ENCODE measurements around the gene TMEM164.

TMEM164 gene

DNA sequence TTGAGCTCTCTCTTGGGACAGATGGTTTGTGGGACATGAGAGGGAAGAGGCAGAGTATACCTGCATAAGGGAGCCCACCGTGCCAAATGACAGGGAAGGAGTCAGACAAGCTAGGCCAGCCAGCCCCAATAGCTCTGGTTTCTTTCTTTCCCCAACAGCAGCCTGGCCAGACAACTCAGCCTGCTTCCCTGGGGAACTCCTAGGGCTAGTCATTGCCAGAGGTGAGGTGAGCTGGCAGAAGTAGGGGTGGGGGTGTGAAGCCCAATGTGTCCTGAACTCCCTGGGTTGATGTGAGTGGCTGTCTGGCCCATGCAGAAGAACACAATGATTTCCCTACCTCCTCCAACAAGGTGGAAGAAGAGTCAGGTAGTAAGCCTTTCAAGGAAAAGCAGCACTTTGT lies 179.4 kb downstream of the TMEM164 start:
- TF ChIP-seq TAF1 (IDR thresholded peaks at IDR 0.05; ENCODE audit: borderline replicate concordance, insufficient read depth, low read length) = no peak
- TF ChIP-seq POLR2AphosphoS5 (IDR thresholded peaks at IDR 0.05; ENCODE audit: low read depth, low read length) = no peak
- no peak for TF ChIP-seq FOXP2 (optimal IDR thresholded peaks at IDR 0.05; ENCODE audit: borderline replicate concordance, extremely low read depth, extremely low read length, insufficient read depth)
- no peak for TF ChIP-seq SIN3A (IDR thresholded peaks at IDR 0.05; ENCODE audit: borderline replicate concordance, insufficient read depth, low read length)
- TF ChIP-seq, protein P1, sequence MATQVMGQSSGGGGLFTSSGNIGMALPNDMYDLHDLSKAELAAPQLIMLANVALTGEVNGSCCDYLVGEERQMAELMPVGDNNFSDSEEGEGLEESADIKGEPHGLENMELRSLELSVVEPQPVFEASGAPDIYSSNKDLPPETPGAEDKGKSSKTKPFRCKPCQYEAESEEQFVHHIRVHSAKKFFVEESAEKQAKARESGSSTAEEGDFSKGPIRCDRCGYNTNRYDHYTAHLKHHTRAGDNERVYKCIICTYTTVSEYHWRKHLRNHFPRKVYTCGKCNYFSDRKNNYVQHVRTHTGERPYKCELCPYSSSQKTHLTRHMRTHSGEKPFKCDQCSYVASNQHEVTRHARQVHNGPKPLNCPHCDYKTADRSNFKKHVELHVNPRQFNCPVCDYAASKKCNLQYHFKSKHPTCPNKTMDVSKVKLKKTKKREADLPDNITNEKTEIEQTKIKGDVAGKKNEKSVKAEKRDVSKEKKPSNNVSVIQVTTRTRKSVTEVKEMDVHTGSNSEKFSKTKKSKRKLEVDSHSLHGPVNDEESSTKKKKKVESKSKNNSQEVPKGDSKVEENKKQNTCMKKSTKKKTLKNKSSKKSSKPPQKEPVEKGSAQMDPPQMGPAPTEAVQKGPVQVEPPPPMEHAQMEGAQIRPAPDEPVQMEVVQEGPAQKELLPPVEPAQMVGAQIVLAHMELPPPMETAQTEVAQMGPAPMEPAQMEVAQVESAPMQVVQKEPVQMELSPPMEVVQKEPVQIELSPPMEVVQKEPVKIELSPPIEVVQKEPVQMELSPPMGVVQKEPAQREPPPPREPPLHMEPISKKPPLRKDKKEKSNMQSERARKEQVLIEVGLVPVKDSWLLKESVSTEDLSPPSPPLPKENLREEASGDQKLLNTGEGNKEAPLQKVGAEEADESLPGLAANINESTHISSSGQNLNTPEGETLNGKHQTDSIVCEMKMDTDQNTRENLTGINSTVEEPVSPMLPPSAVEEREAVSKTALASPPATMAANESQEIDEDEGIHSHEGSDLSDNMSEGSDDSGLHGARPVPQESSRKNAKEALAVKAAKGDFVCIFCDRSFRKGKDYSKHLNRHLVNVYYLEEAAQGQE (IDR thresholded peaks at IDR 0.05; ENCODE audit: insufficient read depth in 1 of 2, low read depth in 2 of 2, low read length in 2 of 2) = no peak

DNA sequence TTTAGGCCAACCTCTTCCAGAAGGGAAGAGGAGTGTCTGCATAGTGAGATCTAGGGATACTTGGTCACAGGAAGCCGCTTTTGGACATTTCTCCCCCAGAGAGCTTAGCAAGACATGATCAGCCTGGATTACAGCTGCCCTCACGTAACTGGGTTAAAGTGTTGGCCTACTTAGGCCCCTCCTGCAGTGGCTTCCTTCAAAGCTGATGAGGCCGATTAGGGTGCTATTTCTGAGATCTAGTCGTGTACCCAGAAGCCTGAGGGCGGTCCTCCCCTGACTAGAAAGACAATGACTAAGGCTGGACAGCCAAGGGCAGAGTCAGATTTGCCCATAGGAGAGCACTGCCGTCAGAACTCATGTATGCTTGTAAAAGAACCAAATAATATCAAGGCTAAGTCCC lies 180.0 kb downstream of the TMEM164 start:
- TF ChIP-seq SIN3A (IDR thresholded peaks at IDR 0.05; ENCODE audit: borderline replicate concordance, insufficient read depth, low read length) = no peak

DNA sequence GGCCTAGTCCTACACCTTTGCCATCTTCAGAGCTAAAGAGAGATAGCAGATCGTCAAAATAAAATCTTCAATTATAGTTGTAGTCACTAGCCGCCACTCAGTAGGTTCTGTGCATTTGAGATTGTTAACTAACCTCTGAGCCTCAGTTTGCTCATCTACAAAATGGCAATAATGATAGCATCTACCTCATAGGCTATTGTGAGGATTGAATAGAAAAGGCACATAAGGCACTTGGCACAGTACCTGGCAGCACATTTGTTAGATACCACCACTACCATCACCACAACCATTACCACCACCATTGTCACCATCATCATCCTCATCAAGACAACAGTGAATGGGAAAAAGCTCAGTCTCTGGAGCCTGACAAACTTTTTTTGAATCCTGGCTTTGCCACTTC lies 180.4 kb downstream of the TMEM164 start:
- TF ChIP-seq FOXP2 (optimal IDR thresholded peaks at IDR 0.05; ENCODE audit: borderline replicate concordance, extremely low read depth, extremely low read length, insufficient read depth) (no peak), TAF1 (IDR thresholded peaks at IDR 0.05; ENCODE audit: borderline replicate concordance, insufficient read depth, low read length) (no peak), SIN3A (IDR thresholded peaks at IDR 0.05; ENCODE audit: borderline replicate concordance, insufficient read depth, low read length) (no peak), POLR2AphosphoS5 (IDR thresholded peaks at IDR 0.05; ENCODE audit: low read depth, low read length) (no peak)
- TF ChIP-seq, protein P1 (IDR thresholded peaks at IDR 0.05; ENCODE audit: insufficient read depth in 1 of 2, low read depth in 2 of 2, low read length in 2 of 2) = no peak

DNA sequence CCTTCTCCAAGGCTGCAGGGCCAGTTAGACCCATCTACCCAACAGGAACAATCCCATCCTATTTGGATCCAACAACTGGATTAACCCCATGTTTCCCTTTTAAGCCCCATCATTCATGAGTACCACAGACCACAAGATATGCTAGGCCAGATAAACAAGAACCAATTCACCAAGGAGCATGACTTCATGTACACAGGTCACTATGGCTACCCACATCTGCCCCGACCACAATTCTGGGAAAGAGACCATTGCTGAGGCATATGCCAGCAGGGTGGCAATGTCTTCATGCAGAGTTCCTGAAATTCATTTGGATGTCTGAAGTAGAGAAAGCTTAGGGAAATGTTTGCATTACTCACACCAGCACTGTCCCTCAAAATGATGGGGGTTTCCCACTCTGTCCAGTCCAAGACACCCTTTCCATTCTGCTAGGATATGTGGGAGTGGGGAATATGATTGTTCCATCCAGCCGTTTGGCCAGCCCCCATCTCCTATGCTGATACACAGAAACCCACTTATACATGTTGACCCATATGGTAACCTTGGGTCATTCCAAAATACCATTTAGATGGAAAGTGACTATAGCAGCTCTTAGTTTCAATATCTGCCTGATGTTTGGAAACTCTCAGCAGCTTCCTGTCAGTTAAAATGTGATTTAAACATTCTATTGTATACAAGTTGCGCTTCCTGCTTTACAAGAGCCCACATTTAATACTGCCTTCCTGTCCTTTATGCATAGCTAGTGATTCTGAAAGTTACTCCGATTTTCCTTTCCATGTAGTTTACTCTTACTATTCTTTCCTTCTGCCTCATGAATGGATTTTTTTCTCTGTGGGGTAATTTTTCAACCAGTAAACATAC lies 186.0 kb downstream of the TMEM164 start:
- TF ChIP-seq FOXP2 (optimal IDR thresholded peaks at IDR 0.05; ENCODE audit: borderline replicate concordance, extremely low read depth, extremely low read length, insufficient read depth) = no peak
- TF ChIP-seq, protein P1 (IDR thresholded peaks at IDR 0.05; ENCODE audit: insufficient read depth in 1 of 2, low read depth in 2 of 2, low read length in 2 of 2) = no peak
- no peak for TF ChIP-seq TAF1 (IDR thresholded peaks at IDR 0.05; ENCODE audit: borderline replicate concordance, insufficient read depth, low read length)
- no peak for TF ChIP-seq SIN3A (IDR thresholded peaks at IDR 0.05; ENCODE audit: borderline replicate concordance, insufficient read depth, low read length)
- TF ChIP-seq POLR2AphosphoS5 (IDR thresholded peaks at IDR 0.05; ENCODE audit: low read depth, low read length) = no peak

DNA sequence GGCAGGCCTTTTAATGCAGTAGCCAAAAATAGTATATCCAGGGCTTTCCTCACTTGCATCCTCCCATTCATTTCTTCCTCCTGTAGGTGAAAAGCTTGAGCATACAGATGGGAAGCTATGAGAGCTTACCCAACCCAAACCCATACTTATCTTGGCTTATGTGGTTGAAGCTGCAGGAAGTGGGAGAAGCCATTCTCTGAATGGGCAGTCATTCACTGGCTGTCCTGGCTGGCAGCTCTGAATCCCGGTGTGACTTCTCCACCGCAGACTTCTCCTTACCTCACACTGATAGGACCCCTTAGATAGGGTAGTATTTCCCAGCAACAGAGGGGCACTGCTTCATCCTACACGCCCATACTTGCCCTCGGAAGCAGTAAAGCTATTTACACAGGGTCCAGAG lies 189.6 kb downstream of the TMEM164 start:
- TF ChIP-seq, protein P1 (IDR thresholded peaks at IDR 0.05; ENCODE audit: insufficient read depth in 1 of 2, low read depth in 2 of 2, low read length in 2 of 2) = no peak
- TF ChIP-seq TAF1 (IDR thresholded peaks at IDR 0.05; ENCODE audit: borderline replicate concordance, insufficient read depth, low read length) (no peak), POLR2AphosphoS5 (IDR thresholded peaks at IDR 0.05; ENCODE audit: low read depth, low read length) (no peak), FOXP2 (optimal IDR thresholded peaks at IDR 0.05; ENCODE audit: borderline replicate concordance, extremely low read depth, extremely low read length, insufficient read depth) (no peak), SIN3A (IDR thresholded peaks at IDR 0.05; ENCODE audit: borderline replicate concordance, insufficient read depth, low read length) (no peak)

Data from PFSK-1 (cell line).